Lung (tissue), 12 donors: ENCODE results near the gene ADAMTS6. TPM values are rescaled to one million over a fixed set of nuclear protein-coding genes. Genes with fewer than 3 reads are reported as not detected.

Source experiments
- ATAC-seq: fragments of 200-7000 bp; cut with Tn5 transposase; one replicate; pipeline ENCODE4 v1.9.1; 2020; ENCODE audit warnings: moderate number of reproducible peaks; ENCODE audit not compliant: insufficient read depth, low FRiP score
- DNase-seq, 3 donors: peaks; one replicate each; pipeline ENCODE4 v3.0.0-alpha.2; 2013 to 2017
- H3K27ac ChIP-seq, 2 donors: one replicate each; pipeline ENCODE4 v1.5.1; 2013; ENCODE audit warnings: mild to moderate bottlenecking in 2 of 2, moderate library complexity in 2 of 2, control low read depth in 1 of 2, inconsistent platforms in 1 of 2, low read depth in 1 of 2, low read length in 1 of 2
- H3K27me3 ChIP-seq, 3 donors: one replicate each; pipeline ENCODE4 v1.5.1; 2013; ENCODE audit warnings: low read length in 2 of 3; ENCODE audit not compliant: control insufficient read depth in 3 of 3, insufficient read depth in 3 of 3
- H3K36me3 ChIP-seq, 4 donors: one replicate each; pipeline ENCODE4 v1.5.1; 2013; ENCODE audit warnings: low read length in 4 of 4, mild to moderate bottlenecking in 1 of 4, moderate library complexity in 1 of 4; ENCODE audit not compliant: control insufficient read depth in 4 of 4, insufficient read depth in 4 of 4
- H3K4me1 ChIP-seq, 5 donors: one replicate each; pipeline ENCODE4 v1.5.1; 2013; ENCODE audit warnings: low read length in 5 of 5, mild to moderate bottlenecking in 2 of 5, moderate library complexity in 1 of 5; ENCODE audit not compliant: control insufficient read depth in 5 of 5, insufficient read depth in 5 of 5
- H3K4me3 ChIP-seq: one replicate; pipeline ENCODE4 v1.5.1; 2013; ENCODE audit warnings: mild to moderate bottlenecking, control low read depth, moderate library complexity
- H3K9ac ChIP-seq, 2 donors: one replicate each; pipeline ENCODE4 v1.5.1; 2013; ENCODE audit warnings: low read length in 2 of 2, control low read depth in 1 of 2; ENCODE audit not compliant: insufficient read depth in 1 of 2
- H3K9me3 ChIP-seq, 4 donors: one replicate each; pipeline ENCODE4 v1.5.1; 2013; ENCODE audit warnings: low read length in 3 of 4, mild to moderate bottlenecking in 1 of 4, moderate library complexity in 1 of 4; ENCODE audit not compliant: control insufficient read depth in 4 of 4, insufficient read depth in 3 of 4
- WGBS, 2 donors: extraction: QIAGEN DNeasy Blood & Tissue Kit; methylation state at CpG; one replicate each; pipeline ENCODE4 v1.1.7; 2013; 5-methylcytosine and 5-hydroxymethylcytosine counted together
- polyA plus RNA-seq, 2 donors: library from polyadenylated mRNA; stranded (reverse); fragments of 200-250 nt; gene quantifications; one replicate each; pipeline ENCODE4 v1.2.1, GENCODE V29; 2013
- total RNA-seq, 2 donors: library from RNA; depleted of rRNA in 1 of 2; stranded (reverse); fragments of >200 nt in 1 of 2; gene quantifications; one replicate each; pipeline ENCODE4 v1.2.1, GENCODE V29; 2014 to 2021
- TF ChIP-seq, protein P1 (sequence below): IDR thresholded peaks from 2 replicates; pipeline ENCODE4 v1.5.1; 2012; ENCODE audit warnings: mild to moderate bottlenecking; ENCODE audit errors: control extremely low read depth, extremely low read depth
- donor health status: control.
- donor health status: control.
- donor health status: Bipolar disorder and iron deficiency.
- donor health status: healthy.
- donor health status: DM: yes; HTN: yes; CAD: no.

ADAMTS6 gene
- total and polyA plus RNA-seq, 4 donors = 0.19 to 16.8 (median 3.3) TPM

GRCh38 chr5:65194871-65195270 is 286.8 kb downstream of the ADAMTS6 start:
- ATAC-seq (no peak), DNase-seq (no peak)
- Histone ChIP-seq H3K27me3 (no peaks in the 10 kb centered on the region), H3K4me1 (peaks cover 0 to 33% (median 5%) of the 10 kb centered on the region in 5 donors), H3K4me3 (no peak overlapping the region), H3K9me3 (no peaks in the 10 kb centered on the region), H3K27ac (no peak overlapping the region), H3K9ac (no peak overlapping the region), H3K36me3 (peaks cover 0 to 3% (median 0%) of the 10 kb centered on the region in 4 donors)
- 90 to 91% methylated on average over 2 of the region's 2 CpGs for WGBS, 2 donors
- TF ChIP-seq, protein P1, sequence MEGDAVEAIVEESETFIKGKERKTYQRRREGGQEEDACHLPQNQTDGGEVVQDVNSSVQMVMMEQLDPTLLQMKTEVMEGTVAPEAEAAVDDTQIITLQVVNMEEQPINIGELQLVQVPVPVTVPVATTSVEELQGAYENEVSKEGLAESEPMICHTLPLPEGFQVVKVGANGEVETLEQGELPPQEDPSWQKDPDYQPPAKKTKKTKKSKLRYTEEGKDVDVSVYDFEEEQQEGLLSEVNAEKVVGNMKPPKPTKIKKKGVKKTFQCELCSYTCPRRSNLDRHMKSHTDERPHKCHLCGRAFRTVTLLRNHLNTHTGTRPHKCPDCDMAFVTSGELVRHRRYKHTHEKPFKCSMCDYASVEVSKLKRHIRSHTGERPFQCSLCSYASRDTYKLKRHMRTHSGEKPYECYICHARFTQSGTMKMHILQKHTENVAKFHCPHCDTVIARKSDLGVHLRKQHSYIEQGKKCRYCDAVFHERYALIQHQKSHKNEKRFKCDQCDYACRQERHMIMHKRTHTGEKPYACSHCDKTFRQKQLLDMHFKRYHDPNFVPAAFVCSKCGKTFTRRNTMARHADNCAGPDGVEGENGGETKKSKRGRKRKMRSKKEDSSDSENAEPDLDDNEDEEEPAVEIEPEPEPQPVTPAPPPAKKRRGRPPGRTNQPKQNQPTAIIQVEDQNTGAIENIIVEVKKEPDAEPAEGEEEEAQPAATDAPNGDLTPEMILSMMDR = no peak

DNA sequence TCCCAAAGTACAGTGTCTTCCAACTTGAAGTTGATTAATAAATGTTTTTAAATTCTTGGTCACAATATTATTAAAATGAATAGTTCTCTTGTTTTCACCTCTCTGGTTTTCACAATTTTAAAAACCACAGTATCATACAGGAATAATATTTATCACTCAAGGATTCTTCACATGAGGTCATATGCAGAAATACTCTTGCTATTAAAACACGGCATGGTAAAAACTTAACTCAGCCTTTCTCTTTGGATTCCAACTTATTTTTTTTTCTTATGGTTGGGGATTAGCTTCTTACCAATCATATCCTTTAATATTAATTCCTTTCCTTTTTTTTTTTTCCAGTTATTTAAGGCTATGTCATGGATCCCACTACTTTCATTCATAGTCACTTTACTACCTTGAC is 289.4 kb downstream of the ADAMTS6 start:
- peaks cover 0 to 3% (median 0%) of the 10 kb centered on the region in 4 donors for H3K36me3 ChIP-seq
- WGBS, 2 donors = 86 to 97% methylated on average over 1 of the region's 1 CpG
- ATAC-seq (no peak), DNase-seq (no peak)
- peaks cover 0 to 9% (median 0%) of the 10 kb centered on the region in 5 donors for H3K4me1 ChIP-seq
- H3K27me3 ChIP-seq = no peaks in the 10 kb centered on the region
- no peak overlapping the region for H3K4me3 ChIP-seq
- no peaks in the 10 kb centered on the region for H3K9me3 ChIP-seq
- no peak overlapping the region for H3K27ac ChIP-seq
- TF ChIP-seq, protein P1 = no peak
- H3K9ac ChIP-seq = no peak overlapping the region

DNA sequence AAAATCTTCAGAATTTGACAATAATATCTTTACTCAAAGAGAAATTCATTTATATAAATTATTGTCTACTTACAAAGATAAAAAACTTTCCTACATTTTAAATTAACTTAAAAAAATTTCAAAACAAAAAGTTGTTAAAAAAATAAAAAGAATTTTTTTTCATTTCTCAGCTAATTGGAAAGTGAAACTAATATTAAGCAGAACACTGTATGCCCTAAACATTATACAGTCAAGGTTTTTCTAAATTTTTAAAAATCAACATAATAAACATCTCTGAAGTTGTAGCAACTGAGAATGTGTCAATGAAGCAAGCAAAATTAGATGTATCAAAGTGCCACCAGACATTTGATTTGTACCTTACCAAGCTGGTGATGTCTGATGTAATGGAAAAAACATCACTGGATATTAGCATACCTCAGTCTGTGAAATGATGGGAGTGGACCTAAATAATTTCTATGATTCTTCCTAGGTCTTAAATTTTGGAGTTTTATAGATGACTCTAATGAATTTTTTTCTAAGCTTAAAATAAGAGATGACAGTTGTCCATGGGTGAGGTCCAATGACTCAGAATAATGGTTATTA is 290.1 kb downstream of the ADAMTS6 start:
- Histone ChIP-seq H3K4me3 (no peak overlapping the region), H3K36me3 (no peaks in the 10 kb centered on the region), H3K27ac (no peak overlapping the region), H3K27me3 (no peaks in the 10 kb centered on the region), H3K9ac (no peak overlapping the region), H3K4me1 (peaks cover 0 to 3% (median 0%) of the 10 kb centered on the region in 5 donors), H3K9me3 (no peaks in the 10 kb centered on the region)
- ATAC-seq = no peak
- no peak for DNase-seq
- TF ChIP-seq, protein P1 = no peak
